ENCODE results near the gene VAMP5.

DNA sequence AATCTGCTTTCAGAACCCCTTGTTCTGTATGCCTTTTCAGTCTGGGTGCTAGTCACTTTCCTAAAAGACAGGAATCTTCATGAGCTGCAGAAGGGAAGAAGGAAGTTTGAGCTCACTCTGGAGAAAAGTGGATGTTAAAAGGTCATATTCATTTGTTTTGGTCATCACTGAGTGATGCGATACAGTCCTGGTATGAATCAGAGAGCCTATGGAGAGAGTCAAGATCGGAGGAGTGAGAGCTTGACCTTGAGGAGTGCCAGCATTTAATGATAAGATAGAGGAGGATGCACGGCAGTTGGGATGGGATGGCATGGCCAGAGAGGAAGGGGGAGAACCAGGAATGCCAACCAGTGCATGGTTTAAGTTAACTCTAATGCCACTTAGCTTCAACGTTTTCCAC lies 51.4 kb downstream of the VAMP5 start:
- TF ChIP-seq POLR2A (IDR thresholded peaks at IDR 0.05; ENCODE audit: low read length) (no peak), GATA1 (IDR thresholded peaks at IDR 0.05; ENCODE audit: low read depth, low read length) (no peak)
